A204.1 (cell line): ENCODE data around the gene EGLN1.
A peak's percentile ranks its signal among the peaks of the same experiment; 100 is the strongest.
"Not testable (repeated sequence)": the region's sequence is repeated elsewhere in the genome, so short reads cannot be mapped to it uniquely, and the experiment has no call there.

Experiments used
- FAIRE-seq: peaks from 2 replicates; lab custom pipeline; 2012; peaks lifted over from hg19 to GRCh38; lab: Jason Lieb, UNC

The EGLN1 gene

DNA sequence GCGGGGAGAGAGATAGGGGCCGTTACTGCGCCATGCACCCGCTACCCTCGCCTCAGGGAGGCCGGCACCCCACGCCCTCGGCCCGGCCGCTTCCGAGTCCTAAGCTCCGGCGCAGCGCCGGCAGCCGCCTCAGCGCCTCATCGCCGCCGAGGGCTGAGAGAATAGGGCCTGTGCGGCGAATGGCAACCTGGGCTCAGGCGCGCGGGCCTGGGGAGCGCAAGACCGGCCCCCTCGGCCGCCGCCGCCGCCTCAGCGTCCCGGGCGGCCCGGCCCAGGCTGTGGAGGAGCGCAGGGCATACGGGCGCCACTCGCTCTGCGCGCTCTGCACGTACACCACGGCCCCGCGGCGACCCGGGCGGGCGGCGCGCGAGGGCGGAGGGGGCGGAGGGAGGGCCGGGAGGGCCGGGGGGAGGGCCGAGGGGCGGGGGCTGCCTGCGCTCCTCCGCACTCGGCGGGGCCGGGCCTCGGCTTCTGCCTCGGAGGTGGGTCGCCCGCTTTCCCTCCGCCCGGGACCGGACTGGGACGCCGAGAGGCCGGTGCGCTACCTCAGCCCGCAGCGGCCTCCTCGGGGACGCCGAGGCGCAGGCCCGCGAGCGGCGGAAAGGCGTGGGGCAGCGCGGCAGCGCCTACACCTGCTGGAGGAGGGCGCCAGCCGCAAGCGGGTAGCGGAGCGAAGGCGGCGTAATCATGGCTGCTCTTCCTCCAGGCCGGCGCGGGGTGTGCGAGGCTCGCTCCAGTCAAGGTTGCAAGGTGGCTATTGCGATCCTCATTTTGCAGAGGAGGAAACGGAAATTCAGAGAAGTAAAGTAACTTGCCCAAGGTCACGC is at the start of gene EGLN1:
TSS of gene EGLN1 (minus strand) at position 317 of the 827 bp plus-strand sequence. CDS start 399 bp downstream, outside the sequence.
- FAIRE-seq = no peak

DNA sequence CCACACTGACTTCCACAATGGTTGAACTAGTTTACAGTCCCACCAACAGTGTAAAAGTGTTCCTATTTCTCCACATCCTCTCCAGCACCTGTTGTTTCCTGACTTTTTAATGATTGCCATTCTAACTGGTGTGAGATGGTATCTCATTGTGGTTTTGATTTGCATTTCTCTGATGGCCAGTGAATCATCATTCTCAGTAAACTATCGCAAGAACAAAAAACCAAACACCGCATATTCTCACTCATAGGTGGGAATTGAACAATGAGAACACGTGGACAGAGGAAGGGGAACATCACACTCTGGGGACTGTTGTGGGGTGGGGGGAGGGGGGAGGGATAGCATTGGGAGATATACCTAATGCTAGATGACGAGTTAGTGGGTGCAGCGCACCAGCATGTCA is 49.4 kb upstream of the EGLN1 start:
- FAIRE-seq = not testable (repeated sequence)

DNA sequence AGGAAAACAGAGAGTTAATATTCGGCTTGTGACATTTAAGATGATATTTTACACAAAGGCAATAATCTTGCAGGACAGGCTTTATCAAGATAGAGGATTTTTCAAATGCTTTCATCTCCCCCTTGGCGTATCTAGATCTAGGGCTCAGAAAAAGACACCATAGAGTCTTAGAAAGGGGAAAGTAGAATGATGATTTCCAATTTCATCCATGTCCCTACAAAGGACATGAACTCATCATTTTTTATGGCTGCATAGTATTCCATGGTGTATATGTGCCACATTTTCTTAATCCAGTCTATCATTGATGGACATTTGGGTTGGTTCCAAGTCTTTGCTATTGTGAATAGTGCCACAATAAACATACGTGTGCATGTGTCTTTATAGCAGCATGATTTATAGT is 48.9 kb upstream of the EGLN1 start:
- not testable (repeated sequence) for FAIRE-seq

DNA sequence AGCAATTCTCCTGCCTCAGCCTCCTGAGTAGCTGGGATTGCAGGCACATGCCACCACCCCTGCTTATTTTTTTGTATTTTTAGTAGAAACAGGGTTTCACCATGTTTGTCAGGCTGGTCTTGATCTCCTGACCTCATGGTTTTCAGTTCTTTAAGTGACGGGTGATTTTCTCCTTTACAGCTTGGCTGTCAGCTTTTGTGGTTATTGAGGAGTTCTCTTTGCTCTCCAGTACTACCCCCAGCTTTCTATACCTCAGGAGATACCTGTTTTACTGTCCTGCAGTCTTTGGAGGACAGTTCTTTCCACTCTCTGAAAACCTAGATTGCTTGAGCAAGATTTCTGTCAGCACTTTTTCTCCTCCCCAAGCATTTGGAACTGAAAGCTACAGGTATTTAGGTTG is 45.9 kb upstream of the EGLN1 start:
- no peak for FAIRE-seq

DNA sequence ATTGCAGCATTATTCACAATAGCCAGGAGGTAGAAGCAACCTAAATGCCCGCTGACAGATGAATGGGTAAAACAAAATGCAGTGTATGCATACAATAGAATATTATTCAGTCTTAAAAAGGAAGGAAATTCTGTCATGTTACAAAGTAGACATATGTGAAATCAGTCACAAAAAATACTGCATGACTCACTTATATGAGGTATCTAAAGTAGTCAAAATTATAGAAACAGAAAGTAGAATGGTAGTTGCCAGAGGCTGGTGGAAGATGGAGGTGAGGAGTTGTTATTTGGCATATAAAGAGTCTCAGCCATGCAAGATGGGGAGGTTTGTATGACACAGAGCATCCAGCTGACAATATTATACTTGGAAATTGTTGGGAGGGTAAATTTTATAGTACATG is 43.0 kb upstream of the EGLN1 start:
- FAIRE-seq = no peak

DNA sequence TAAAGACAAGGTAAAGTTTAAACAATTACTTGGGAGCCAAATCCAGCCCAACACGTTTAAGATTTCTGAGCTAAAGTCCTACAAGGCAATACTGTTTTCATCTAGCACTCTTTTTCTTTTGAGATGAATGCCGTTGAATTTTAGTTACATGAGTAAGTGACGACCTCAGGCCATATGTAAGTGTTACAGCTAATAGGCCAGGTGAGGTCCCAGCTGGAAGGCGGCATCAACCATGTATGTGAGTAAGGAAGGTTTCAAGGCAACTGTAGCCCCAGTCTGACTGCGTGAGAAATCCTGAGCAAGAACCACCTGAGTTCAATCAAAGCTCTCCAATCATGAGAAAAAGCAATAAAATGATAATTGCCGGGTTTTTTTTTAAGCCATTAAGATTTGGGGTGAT is 41.5 kb upstream of the EGLN1 start:
- no peak for FAIRE-seq

DNA sequence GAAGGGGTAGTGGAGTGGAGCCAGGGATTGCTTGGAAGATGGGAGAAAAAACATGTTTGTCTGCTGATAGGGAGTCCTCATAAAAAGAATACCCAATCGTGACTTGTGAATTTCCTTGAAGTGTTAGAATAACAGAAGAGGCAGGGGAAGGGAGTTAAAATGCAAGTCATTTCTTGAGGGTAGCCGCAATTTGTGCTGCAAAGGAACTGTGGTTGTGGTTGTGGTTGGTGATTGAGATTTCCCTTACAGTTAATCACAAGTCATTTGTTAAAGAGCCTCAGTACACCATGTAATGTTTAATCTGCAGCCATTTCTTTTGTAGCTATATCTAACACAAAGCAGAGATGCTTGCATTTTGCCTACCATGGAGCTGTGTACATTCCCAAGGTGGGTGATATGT is 38.5 kb upstream of the EGLN1 start:
- FAIRE-seq = no peak

DNA sequence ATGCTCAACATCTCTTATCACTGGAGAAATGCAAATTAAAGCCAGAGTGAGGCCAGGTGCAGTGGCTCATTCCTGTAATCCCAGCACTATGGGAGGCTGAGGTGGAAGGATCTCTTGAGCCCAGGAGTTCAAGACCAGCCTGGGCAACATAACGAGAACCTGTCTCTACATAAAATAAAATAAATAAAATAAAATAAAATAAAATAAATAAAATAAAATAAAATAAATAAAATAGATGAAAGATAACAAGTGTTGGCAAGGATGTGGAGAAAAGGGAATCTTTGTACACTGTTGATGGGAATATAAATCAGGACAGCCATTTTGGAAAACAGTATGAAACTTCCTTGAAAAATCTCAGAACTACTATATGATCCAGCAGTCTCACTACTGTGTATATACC is 37.4 kb upstream of the EGLN1 start:
- FAIRE-seq = not testable (repeated sequence)

DNA sequence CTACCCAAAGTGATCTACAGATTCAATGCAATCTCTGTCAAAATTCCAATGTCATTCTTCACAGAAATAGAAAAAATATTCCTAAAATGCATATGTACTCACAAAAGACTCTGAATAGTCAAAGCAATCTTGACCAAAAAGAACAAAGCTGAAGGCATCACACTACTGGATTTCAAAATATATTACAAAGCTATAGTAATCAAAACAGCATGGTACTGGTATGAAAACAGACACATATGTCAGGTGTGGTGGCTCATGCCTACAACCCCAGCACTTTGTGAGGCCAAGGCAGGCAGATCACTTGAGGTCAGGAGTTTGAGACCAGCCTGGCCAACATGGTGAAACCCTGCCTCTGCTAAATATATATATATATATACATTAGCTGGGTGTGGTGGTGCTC is 35.9 kb upstream of the EGLN1 start:
- not testable (repeated sequence) for FAIRE-seq

DNA sequence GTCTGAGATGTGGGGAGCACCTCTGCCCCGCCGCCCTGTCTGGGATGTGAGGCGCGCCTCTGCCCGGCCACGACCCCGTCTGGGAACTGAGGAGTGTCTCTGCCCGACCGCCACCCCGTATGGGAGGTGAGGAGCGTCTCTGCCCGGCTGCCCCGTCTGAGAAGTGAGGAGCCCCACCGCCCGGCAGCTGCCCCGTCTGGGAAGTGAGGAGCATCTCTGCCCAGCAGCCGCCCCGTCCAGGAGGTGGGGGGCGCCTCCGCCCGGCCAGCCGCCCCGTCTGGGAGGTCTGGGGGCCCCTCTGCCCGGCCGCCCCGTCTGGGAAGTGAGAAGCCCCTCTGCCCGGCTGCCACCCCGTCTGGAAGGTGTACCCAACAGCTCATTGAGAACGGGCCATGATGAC is 32.0 kb upstream of the EGLN1 start:
- FAIRE-seq = not testable (repeated sequence)

DNA sequence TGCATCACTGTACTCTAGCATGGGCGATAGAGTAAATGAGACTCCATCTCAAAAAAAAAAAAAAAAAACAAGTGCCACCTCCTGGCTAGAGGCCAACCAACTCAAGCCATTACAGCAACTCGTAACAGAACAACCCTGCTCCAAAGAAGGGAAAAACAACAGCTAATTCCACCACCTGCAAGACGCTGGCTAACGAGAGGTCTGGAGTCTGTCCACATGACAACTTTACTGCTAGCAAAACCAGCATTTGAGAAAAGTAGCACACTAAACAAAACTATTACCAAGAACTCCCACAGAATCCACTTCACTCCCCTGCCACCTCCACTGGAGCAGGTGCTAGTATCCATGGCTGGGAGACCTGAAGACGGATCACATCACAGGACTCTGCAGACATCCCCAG is 24.1 kb upstream of the EGLN1 start:
- FAIRE-seq = no peak

DNA sequence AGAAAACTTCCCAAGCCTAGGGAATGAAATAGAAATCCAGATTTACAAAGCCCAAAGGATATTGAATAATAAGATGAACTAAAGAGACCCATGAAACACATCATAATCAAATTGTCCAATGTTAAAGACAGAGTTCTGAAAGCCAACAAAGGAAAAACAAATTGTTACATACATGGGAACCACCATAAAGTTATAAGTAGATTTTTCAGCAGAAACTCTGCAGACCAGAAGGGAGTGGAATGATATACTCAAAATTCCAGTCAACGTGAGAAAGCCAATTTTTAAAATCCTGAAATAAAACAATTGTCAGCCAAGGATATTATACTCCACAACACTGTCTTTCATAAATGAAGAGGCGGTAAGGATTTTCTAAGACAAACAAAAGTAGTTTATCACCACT is 22.0 kb upstream of the EGLN1 start:
- FAIRE-seq = no peak

DNA sequence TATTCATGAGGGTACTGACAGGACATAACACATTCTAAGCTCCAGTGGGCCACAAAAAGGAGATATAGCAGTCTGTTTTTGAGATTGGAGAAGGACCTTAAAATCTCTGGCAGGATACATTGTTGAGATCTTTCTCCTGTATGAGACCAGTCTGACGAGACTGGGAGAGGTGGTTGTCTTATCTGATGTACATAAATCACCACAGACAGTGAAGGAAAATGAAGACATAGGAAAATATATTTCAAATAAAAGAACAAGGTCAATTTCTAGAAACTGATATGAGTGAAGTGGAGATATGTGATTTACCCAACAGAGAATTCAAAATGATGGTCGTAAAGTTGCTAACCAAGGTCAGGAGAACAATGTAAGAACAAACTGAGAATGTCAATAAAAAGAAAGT is 21.3 kb upstream of the EGLN1 start:
- no peak for FAIRE-seq

DNA sequence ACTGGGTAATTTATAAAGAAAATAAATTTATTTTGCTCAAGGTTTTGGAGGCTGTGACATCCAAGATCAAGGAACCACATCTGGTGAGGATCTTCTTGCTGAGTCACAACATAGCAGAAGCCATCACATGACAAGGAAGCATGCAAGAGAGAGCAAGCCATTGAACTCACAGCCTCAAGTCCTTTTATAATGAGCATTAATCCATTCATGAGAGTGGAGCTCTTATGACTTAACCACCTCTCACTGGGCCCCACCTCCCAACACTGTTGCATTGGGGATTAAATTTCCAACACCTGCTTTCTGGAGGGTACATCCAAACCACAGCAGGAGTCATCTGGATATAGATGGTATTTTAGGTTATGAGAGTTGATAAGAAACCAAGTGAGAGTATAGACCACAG is 20.6 kb upstream of the EGLN1 start:
- FAIRE-seq = no peak

DNA sequence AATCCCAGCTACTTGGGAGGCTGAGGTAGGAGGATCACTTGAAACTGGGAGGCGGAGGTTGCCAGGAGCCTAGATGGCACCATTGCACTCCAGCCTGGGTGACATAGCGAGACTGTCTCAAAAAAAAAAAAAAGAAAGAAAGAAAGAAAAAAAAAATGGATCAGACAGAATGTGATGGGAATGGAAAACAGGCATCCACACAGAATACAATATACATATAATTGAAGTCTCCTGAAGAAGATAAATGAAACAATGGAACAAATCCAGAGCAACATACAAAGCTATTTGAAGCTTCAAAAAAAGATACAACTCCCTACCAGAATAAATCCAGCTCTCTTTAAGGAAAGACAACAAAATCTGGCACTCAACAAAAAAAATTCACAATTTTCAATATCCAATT is 10.9 kb upstream of the EGLN1 start:
- no peak for FAIRE-seq

DNA sequence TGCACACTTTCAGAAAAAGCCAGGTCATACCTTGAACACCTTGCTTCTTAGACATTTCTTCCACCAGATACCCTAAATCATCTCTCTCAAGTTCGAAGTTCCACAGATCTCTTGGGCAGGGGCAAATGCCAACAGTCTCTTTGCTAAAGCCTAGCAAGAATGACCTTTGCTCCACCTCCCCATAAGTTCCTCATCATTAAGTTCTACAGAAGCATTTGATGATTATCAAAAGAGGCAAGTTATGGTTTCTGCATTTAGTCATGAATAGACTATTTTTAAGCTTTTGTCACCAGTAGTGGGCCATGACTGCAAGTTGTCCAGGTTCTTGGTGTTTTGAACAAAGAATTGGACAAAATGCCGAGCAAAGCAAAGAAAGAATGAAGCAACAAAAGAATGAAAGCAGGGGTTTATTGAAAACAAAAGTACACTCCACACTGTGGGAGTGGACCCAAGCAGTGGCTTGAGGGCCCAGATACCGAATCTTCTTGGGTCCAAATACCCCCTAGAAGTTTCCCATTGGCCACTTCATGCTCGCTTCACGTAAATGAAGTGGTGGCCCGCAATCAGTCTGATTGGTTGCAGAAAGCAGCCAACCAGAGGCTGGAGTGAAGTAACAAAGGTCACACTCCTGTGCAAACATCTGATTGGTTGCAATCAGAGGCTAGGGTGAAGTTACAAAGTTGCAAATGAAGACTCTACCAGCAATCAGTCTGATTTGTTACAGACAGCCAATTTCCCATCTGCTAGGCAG is 9.8 kb upstream of the EGLN1 start:
- FAIRE-seq = no peak

DNA sequence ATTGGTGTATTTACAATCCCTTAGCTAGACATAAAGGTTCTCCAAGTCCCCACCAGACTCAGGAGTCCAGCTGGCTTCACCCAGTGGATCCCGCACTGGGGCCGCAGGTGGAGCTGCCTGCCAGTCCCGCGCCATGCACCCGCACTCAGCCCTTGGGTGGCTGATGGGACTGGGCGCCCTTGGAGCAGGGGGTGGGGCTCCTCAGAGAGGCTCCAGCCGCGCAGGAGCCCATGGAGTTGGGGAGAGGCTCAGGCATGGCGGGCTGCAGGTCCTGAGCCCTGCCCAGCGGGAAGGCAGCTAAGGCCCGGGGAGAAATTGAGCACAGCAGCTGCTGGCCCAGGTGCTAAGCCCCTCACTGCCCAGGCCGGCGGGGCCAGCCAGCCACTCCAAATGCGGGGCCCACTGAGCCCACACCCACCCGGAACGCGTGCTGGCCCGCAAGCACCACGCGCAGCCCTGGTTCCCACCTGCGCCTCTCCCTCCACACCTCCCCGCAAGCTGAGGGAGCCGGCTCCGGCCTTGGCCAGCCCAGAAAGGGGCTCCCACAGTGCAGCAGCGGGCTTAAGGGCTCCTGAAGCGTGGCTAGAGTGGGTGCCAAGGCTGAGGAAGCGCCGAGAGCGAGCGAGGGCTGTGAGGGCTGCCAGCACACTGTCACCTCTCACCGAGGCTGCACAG is 8.7 kb upstream of the EGLN1 start:
- FAIRE-seq = not testable (repeated sequence)

DNA sequence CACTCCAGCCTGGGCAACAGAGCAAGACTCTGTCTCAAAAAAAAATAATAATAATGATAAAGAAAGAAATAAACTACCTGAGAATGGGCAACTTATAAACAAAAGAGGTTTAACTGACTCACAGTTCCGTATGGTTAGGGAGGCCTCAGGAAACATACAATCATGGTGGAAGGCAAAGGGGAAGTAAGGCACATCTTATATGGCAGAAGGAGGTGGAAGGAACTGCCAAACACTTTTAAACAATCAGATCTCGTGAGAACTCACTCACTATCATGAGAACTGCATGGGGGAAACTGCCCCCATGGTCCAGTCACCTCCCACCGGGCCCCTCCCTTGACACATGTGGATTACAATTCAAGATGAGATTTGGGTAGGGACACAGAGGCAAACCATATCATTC is 6.3 kb upstream of the EGLN1 start:
- FAIRE-seq = no peak

DNA sequence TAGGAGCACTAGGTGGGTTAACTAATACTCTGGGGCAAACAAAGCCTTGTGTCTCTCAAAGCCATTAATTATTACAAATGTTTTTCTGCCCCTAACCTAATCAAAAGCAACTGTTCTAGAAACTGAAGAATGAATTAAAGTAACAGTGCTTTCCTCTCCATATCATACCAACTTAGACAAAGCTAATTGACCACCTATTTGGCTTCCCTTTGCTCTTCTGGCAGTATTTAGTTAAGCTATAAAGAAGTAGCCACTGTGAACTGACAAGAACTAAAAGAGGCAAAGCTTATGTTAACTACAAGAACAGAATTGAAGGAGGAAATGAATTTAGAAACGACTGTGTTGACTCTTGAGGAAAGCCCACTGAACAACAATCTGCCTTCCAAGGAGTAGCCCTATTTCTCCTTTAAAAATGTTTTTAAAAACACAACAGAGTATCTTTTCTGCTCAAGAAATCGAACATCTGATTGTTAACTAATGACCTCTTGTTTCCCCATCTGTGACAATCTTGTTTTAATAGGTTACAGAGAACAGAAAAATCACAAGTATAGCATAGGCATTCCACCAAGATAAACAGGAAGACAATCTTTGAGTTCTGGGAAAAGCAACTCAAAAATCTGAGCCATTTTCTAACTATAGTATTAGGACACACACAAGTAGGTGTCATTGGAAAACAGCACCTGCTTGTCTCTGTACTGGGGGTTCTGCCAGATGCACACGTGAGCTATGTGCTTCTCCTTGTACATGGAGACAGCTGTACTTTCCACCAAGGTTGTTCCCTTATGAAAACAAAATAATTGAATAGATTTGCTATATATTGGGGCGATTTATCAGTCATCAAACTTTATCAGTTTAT is 3.1 kb upstream of the EGLN1 start:
- no peak for FAIRE-seq

DNA sequence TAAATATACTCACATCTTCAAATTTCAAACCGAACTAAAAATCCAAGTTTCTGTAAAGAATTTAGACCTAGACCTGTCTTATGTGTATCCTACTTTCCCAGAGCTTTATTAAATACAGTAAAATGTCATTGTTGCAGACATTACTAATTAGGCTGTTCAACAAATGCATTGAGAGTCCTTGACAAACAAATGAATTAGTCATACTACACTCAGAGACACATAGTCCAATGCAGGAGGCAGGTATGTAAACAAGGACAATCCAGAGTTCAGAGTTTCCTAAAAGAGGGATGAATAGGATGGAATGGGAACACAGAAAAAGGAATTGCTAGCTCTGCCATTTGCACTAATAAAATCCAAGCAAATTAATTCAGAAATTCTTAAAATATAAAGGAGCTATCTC is 1.6 kb upstream of the EGLN1 start:
- no peak for FAIRE-seq

DNA sequence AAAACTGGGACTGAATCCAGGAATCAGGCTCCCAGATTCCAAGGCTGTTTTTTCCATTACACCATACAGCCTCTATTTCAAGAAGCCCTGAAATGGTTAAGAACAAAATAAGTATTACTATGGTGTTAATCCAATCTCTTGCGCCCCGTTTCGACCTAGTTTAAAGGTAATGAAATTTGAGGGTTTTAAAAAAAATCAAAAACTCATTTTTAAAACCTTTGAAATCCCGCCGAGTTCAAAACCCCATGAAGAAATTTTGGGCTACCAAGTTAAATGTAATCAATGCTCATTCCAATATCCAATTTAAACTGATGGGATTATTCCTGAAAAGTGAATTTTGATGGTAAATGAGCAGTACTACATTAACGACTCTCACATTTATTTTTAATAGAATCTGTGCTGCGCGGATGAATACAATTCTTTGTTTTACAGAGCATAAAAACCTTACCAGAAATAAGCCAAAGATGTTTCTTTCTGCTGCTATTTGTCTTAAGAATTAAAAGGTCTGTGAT is 767 bp upstream of the EGLN1 start:
- peak; percentile 60 for FAIRE-seq

DNA sequence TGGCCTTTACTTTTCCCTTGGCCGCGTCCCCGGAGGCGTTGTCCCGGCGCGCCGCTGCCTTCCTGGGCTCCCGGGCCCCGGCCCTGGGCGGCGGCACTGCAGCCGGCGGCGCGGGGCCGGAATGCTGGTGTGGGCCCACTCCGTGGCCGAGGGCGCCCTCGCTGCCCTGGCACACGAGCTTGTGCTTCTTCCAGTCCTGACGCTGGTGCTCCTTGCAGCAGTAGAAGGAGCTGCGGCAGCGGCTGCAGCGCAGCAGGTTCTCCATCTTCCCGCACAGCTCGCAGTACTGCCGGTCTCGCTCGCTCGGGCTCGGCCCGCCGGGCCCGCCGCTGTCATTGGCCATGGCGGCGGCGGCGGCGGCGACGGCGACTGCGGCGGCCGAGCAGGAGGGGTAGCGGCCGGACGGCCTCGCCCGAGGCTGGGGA is 529 bp downstream of the EGLN1 start:
- no peak for FAIRE-seq
